Esophagus squamous epithelium (tissue), 4 donors: ENCODE results near the gene KRTAP3-2.

Experiments used
- CTCF ChIP-seq, 6 experiments: fragments of 450-650 bp in 4 of 6; fragments of 200-600 bp in 2 of 6; sonication (generic) in 2 of 6; IDR thresholded peaks; one replicate each; pipeline ENCODE4 v1.5.1; 2016 to 2019; ENCODE audit warnings: antibody characterized with exemption in 6 of 6, mild to moderate bottlenecking in 4 of 6, moderate library complexity in 4 of 6
- POLR2A ChIP-seq, 4 donors: fragments of 450-650 bp; IDR thresholded peaks; one replicate each; pipeline ENCODE4 v1.6.1; 2017; ENCODE audit warnings: antibody characterized with exemption in 4 of 4, mild to moderate bottlenecking in 4 of 4, moderate library complexity in 3 of 4

GRCh38 chr17:41019415-41019814 lies 19.7 kb upstream of the KRTAP3-2 start:
- no peak for TF ChIP-seq CTCF (IDR thresholded peaks at IDR 0.05)
- no peak for TF ChIP-seq POLR2A (IDR thresholded peaks at IDR 0.05)
